Measurements from ENCODE around the gene TRIM68.

The TRIM68 gene

GRCh38 chr11:4607781-4608666 lies at the start of gene TRIM68:
TSS of gene TRIM68 (minus strand) at chr11:4608231. CDS start at chr11:4605504, 2,727 bp downstream.
- peak; percentile 97 for FAIRE-seq

- no peak for FAIRE-seq
Observed at GRCh38 chr11:4654635-4655369, 46.8 kb upstream of the TRIM68 start.

DNA sequence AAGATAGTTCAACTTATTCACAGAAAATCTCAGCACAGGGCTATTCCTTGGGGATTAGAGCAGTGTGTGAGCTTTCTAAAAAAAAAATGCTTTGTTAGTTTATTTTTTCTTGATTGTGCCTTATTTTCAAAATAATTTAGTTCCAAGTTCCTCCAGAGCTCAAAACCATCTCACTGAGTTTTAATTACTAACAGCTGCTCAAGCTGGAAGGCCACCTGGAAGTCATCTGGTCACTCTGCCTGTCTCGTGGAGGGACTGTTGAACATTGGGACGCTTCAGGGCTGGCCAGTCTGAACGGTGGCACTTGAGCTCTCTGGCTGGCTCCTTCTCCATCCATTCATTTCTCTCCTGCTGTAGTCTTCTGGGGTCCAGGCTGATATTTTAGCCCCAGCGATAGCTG lies 39.7 kb upstream of the TRIM68 start:
- FAIRE-seq, result peak; percentile 89

- no peak for FAIRE-seq
Observed at GRCh38 chr11:4645974-4646373, 37.9 kb upstream of the TRIM68 start.

GRCh38 chr11:4644233-4644632 lies 36.2 kb upstream of the TRIM68 start:
- no peak for FAIRE-seq

DNA sequence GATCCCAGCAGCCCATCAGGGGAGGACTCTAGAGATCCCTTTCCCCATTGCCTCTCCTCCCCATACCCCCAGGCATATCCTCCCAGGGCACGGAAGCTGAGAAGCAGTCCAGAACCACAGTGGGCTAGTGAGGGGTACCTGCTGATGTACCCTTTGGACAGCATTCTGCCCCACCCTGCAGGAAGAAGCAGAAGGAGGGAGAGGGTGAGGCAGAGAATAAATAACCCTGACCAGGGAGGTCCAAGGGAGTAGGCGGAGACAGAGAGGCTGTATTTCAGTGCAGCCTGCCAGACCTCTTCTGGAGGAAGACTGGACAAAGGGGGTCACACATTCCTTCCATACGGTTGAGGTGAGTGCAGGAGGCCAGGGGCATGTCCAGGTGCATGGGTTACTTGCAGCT lies 35.7 kb upstream of the TRIM68 start, which contains the start of gene OR51E1:
OR51E1 (plus strand) TSS at position 301 of the 400 bp plus-strand sequence. CDS start 8,545 bp downstream, outside the sequence.
- no peak for FAIRE-seq

- no peak for FAIRE-seq
Observed at GRCh38 chr11:4643076-4643475, 35.0 kb upstream of the TRIM68 start.

DNA sequence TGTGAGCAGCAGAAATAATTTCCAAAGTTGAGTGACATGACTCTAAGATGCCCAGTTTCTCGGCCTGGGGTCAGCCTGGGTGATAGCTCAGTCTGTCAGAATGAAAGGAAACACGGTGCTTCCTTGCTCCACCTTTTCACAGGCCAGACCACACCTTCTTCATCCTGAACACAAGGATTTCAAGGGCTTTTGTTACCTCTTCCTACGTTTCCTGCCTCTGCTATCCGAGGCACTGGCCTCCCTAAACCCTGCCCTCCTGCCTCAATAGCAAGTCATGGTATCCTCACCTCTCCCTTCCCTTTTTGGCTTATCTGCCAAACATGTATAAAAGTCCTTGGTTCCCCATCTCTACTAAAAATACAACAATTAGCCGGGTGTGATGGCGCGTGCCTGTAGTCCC lies 34.0 kb upstream of the TRIM68 start:
- no peak for FAIRE-seq

DNA sequence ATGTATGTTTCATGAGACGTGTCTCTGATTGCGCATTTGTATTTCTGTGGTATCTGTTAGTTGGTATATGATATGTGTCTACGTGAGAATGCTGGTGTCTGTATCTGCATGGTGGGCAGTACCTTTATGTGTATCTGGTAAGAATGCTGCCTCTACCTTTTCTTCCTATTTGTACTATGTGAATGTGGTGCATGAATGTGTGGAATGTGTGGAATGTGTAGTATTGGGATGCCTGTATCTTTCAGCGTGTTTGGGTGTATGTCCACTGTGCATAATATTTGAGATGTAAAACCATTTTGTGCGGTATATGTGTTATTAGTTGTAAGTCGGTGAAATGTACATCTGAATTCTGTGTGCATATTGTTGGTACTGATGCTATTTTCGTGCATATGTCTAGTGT lies 33.5 kb upstream of the TRIM68 start:
- no peak for FAIRE-seq

DNA sequence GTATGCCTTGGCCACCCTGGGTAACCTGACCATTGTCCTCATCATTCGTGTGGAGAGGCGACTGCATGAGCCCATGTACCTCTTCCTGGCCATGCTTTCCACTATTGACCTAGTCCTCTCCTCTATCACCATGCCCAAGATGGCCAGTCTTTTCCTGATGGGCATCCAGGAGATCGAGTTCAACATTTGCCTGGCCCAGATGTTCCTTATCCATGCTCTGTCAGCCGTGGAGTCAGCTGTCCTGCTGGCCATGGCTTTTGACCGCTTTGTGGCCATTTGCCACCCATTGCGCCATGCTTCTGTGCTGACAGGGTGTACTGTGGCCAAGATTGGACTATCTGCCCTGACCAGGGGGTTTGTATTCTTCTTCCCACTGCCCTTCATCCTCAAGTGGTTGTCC lies 31.9 kb upstream of the TRIM68 start:
- FAIRE-seq, result no peak

GRCh38 chr11:4637662-4638047 lies 29.6 kb upstream of the TRIM68 start:
- no peak for FAIRE-seq

DNA sequence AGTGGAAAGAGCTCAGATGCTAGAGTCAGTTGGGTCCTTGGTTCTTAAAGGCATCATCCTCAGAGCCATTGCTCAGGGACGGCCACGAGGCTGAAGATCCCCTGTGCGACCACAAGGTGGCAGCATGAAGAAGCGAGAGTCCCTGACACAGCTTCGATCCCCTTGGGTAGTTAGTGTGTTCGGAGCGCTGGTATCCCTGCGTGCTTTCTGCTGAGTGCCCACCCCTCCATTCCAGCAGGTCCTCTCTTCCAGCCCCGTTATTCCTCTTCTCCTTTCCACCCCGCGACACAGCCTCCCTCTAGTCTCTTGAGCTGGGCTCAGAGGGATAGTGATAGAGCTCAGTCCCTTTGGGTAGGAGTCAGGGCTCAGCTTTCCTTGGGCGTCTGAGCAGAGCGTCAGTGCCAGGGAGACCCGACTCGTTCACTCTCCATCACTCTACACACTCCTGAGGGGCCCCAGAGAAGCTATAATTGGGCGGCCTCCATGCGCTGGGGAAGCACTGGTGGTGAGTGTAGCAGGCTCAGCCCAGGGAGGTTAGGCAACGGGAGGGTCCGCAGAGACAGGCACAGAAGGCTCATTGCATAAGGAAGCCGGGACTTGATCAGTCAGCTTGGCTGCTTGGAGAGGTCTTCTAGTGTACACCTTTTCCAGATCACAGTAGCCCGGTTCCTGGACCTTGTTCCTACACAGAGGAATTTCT lies 29.1 kb upstream of the TRIM68 start, which contains the start of gene OR51D1:
OR51D1 (plus strand) TSS at position 516 of the 700 bp plus-strand sequence. CDS start 2,314 bp downstream, outside the sequence.
- no peak for FAIRE-seq

GRCh38 chr11:4636136-4636535 lies 28.1 kb upstream of the TRIM68 start:
- no peak for FAIRE-seq

DNA sequence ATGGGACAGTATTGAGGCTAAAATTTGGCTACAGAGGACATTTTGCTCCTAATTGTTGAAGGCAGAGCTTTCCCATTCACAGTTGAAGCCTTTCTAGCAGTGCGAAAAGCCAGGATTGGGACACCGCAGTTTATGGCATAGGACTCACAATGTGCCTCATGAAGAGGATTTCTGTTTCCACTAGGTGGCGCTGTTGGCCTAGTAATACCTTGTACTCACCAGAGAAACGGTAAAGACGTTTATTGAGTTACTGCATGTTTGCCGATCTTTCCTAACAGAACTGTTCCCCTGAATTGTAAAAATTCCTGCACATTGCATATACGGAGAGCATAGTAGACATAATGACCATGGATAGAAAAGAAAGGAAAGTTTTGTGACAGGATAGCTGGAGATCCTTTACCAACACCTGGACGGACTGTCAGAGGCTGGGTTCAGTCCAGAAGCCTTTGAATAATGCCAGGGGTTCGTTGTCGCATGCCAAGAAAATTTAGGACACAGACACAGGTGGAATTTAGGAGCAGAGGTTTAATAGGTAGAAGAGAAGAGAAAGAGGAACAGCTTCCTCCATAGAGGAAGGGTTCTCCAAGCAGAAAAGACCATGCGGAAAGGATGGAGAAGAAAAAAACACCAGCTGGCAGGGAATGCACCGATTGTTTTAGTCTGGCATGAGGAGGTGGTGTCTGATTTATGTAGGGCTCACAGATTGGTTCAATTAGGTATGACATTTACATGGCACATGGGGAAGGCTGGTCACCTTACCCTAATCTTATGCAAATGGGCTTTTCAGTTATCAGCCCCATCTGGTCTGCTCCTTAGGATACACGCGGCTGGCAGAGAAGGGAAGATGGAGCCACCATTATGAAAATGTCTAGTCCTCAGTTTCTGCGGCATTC lies 18.4 kb upstream of the TRIM68 start:
- no peak for FAIRE-seq

GRCh38 chr11:4619514-4619913 lies 11.5 kb upstream of the TRIM68 start:
- no peak for FAIRE-seq

GRCh38 chr11:4615856-4616444 lies 7.9 kb upstream of the TRIM68 start:
- FAIRE-seq, result no peak

GRCh38 chr11:4611986-4612385 lies 4.0 kb upstream of the TRIM68 start:
- no peak for FAIRE-seq

- no peak for FAIRE-seq
Observed at GRCh38 chr11:4610258-4610935, 2.4 kb upstream of the TRIM68 start.

DNA sequence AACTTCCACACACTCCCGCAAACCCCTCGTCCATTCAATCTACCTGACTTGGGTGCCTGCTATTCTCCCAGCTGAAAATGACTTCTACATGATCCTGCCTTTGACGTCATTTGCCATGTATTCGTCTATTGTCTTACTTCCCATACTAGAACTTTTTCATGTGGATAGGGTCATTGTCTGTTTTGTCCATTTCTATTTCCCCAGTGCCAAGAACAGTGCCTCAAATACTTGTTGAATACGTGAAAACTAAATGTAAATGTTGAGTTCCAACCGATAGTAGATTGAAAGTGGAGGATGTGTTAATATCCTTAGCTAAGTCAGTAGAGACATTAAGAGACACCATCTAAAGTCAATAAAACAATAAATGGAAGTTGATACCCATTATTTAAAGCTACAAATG lies 935 bp downstream of the TRIM68 start:
- no peak for FAIRE-seq

DNA sequence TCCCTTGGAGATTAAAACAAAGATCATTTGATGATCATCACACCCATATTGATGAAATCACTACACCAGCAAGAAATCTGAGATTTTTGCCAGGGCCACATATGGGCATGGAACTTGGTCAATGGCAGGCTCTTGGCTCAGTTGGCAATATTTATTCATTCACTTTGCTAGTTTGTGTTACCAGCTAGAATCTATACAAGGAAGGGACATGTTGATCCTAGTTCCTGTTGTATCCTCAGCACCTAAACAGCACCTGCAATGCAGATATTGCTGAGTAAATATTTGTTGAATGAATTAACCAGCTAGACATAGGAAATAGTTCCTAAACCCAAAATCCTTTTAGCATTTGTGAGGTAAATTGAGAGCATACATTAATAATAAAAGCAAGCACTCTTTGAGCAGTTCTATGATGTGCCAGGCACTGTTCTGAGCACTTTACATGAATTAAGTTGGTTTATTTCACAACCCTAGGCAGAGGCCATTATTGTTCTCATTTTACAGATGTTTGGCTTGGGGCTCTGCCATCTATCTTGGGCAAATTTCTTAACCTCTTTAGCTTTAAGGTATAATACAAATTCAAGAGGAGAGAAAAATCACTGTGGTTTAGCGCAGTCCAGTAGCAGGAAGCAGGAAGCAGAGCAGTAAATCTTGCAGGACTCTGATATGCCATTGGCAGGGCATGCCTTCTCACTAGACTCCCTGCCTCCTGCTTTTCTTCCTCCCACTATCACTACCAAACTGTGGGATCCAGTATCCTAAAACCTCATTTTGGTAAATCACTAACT lies 1.6 kb downstream of the TRIM68 start:
- no peak for FAIRE-seq
